ENCODE data around the gene SCTR. TPM values are rescaled to one million over a fixed set of nuclear protein-coding genes. Genes with fewer than 3 reads are reported as not detected.

The SCTR gene
- total RNA-seq, 1 experiment from 2014 or later = not detected

- POLR2A ChIA-PET = no interaction called here
- in situ Hi-C loops (cut with HindIII; ENCODE audit: low pct_unique_long_range_greater_than_20kb, low sequenced_read_pairs) = no loop called here
- Histone ChIP-seq H3K36me3 (ENCODE audit: control insufficient read depth, insufficient read depth, low read length) (no peaks in the 10 kb centered on the region), H3K27me3 (ENCODE audit: control insufficient read depth, insufficient read depth, low read length) (no peaks in the 10 kb centered on the region), H3K4me1 (ENCODE audit: control insufficient read depth, insufficient read depth, low read length) (peaks cover 12% of the 10 kb centered on the region), H3K9me3 (ENCODE audit: control insufficient read depth, insufficient read depth, low read depth, low read length) (no peaks in the 10 kb centered on the region), H3K4me3 (ENCODE audit: low read depth in 2 of 2, low read length in 2 of 2) (no peak overlapping the region), H3K27ac (ENCODE audit: low read length) (no peak overlapping the region)
- DNase-seq (ENCODE audit: low read depth, low spot score) = no peak
- ATAC-seq = no peak
- CTCF ChIA-PET = no interaction called here
- TF ChIP-seq TCF7L2 (IDR thresholded peaks at IDR 0.05; ENCODE audit: low read depth, low read length) = no peak
- TF ChIP-seq, protein P1, sequence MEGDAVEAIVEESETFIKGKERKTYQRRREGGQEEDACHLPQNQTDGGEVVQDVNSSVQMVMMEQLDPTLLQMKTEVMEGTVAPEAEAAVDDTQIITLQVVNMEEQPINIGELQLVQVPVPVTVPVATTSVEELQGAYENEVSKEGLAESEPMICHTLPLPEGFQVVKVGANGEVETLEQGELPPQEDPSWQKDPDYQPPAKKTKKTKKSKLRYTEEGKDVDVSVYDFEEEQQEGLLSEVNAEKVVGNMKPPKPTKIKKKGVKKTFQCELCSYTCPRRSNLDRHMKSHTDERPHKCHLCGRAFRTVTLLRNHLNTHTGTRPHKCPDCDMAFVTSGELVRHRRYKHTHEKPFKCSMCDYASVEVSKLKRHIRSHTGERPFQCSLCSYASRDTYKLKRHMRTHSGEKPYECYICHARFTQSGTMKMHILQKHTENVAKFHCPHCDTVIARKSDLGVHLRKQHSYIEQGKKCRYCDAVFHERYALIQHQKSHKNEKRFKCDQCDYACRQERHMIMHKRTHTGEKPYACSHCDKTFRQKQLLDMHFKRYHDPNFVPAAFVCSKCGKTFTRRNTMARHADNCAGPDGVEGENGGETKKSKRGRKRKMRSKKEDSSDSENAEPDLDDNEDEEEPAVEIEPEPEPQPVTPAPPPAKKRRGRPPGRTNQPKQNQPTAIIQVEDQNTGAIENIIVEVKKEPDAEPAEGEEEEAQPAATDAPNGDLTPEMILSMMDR (IDR thresholded peaks at IDR 0.05) = no peak
- no peak for TF ChIP-seq REST (IDR thresholded peaks at IDR 0.05; ENCODE audit: insufficient read depth in 1 of 2, low read depth in 2 of 2, low read length in 1 of 2)
- no peak for TF ChIP-seq SIN3A (IDR thresholded peaks at IDR 0.05; ENCODE audit: borderline replicate concordance, insufficient read depth, low read depth, low read length)
- TF ChIP-seq POLR2AphosphoS5 (IDR thresholded peaks at IDR 0.05; ENCODE audit: low read depth, low read length) = no peak
- BruUV-seq (replicated peaks) = no TSS peak
- intact Hi-C loops (cut with micrococcal nuclease; ENCODE audit: unreplicated experiment) = no loop called here
Measured at GRCh38 chr2:119490106-119490505, 34.2 kb downstream of the SCTR start.

GRCh38 chr2:119489232-119489952 lies 34.9 kb downstream of the SCTR start:
- H3K27ac ChIP-seq (ENCODE audit: low read length) = no peak overlapping the region
- no peak for ATAC-seq
- no peaks in the 10 kb centered on the region for H3K27me3 ChIP-seq (ENCODE audit: control insufficient read depth, insufficient read depth, low read length)
- peaks cover 12% of the 10 kb centered on the region for H3K4me1 ChIP-seq (ENCODE audit: control insufficient read depth, insufficient read depth, low read length)
- H3K36me3 ChIP-seq (ENCODE audit: control insufficient read depth, insufficient read depth, low read length) = no peaks in the 10 kb centered on the region
- DNase-seq (ENCODE audit: low read depth, low spot score) = no peak
- H3K4me3 ChIP-seq (ENCODE audit: low read depth in 2 of 2, low read length in 2 of 2) = no peak overlapping the region
- POLR2A ChIA-PET = no interaction called here
- no peaks in the 10 kb centered on the region for H3K9me3 ChIP-seq (ENCODE audit: control insufficient read depth, insufficient read depth, low read depth, low read length)
- CTCF ChIA-PET = no interaction called here
- intact Hi-C loops (cut with micrococcal nuclease; ENCODE audit: unreplicated experiment) = no loop called here
- no TSS peak for BruUV-seq (replicated peaks)
- TF ChIP-seq REST (IDR thresholded peaks at IDR 0.05; ENCODE audit: insufficient read depth in 1 of 2, low read depth in 2 of 2, low read length in 1 of 2) = no peak
- TF ChIP-seq SIN3A (IDR thresholded peaks at IDR 0.05; ENCODE audit: borderline replicate concordance, insufficient read depth, low read depth, low read length) = no peak
- no peak for TF ChIP-seq POLR2AphosphoS5 (IDR thresholded peaks at IDR 0.05; ENCODE audit: low read depth, low read length)
- no peak for TF ChIP-seq TCF7L2 (IDR thresholded peaks at IDR 0.05; ENCODE audit: low read depth, low read length)
- TF ChIP-seq, protein P1 (IDR thresholded peaks at IDR 0.05) = no peak
- in situ Hi-C loops (cut with HindIII; ENCODE audit: low pct_unique_long_range_greater_than_20kb, low sequenced_read_pairs) = no loop called here

Measured in Panc1 (cell line).